ENCODE results near the gene VPREB3.

The VPREB3 gene

GRCh38 chr22:23767673-23768548, 13.7 kb upstream of the VPREB3 start, which contains the start of gene CHCHD10:
TSS of gene CHCHD10 (minus strand) at chr22:23767972. CDS start at chr22:23767874, 98 bp downstream.
- DNase-seq (ENCODE audit: insufficient read length, low spot score) (peak; percentile 86), FAIRE-seq (peak; percentile 83)

- no peak for DNase-seq (ENCODE audit: insufficient read length, low spot score)
- FAIRE-seq = no peak
These were observed 13.1 kb upstream of the VPREB3 start for GRCh38 chr22:23767303-23767672.

GRCh38 chr22:23764899-23765881, 11.0 kb upstream of the VPREB3 start:
- no peak for DNase-seq (ENCODE audit: insufficient read length, low spot score)
- FAIRE-seq = no peak

GRCh38 chr22:23763954-23764353, 9.7 kb upstream of the VPREB3 start:
- FAIRE-seq (no peak), DNase-seq (ENCODE audit: insufficient read length, low spot score) (no peak)

DNA sequence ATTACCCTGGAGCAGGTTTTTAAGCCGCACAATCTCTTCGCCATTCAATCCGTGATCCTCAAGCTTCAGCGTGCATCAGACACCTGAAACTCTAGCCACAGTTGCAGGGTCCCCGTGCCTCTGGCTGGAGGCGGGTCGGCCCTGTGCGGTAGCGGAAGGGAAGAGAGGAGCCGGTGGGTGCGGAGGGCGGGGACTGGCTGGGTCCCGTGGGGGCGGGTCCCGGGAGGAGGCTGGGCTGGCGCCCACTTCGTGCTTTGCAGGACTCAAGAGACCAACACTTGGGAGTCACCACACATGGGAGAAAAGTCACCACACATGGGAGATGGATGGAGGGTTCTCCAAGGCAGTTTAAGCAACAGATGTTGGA, 9.3 kb upstream of the VPREB3 start:
- no peak for FAIRE-seq

GRCh38 chr22:23762842-23763578, 8.8 kb upstream of the VPREB3 start, which contains the start of gene C22orf15:
TSS of gene C22orf15 (plus strand) at chr22:23762990. CDS start at chr22:23763307, 317 bp downstream.
- FAIRE-seq = no peak
- no peak for DNase-seq (ENCODE audit: insufficient read length, low spot score)

More for the DNA sequence above, 9.3 kb upstream of the VPREB3 start:
- DNase-seq (ENCODE audit: insufficient read length, low spot score) = no peak

DNA sequence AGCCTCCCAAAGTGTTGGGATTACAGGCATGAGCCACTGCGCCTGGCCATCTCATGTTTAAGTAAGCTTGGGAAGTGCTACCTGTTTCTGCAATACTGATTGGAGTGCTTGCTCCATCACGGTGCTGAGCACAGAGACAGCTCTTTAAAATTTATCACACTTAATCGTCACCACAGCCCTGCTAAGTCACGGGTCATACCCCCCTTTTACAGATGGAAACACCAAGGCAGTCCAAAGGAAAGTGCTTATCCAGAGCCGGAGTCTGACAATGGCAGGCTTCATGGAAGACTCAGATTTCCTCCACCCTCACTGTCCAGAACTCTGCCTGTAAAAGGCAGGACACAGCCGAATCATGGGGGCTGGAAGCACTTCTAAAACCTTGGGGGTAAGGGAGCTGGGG, 5.8 kb upstream of the VPREB3 start:
- FAIRE-seq (no peak), DNase-seq (ENCODE audit: insufficient read length, low spot score) (no peak)

DNA sequence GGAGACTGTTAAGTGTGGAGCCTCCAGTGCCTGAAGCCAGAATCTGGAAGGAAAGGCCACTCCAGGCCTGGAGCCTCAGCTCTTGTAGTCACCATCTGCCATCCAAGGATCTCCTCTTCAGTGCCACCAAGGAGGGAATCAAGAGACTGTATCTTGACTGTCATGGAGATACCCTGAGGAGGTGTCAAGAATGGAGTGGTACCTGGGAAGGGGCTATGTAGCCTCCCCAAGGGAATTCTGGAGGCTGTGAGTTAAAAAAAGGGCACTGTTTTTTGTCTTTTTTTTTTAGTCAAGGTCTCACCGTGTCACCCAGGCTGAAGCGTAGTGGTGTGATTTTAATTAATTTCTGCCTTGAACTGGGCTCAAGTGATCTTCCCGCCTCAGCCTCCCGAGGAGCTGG, 5.3 kb upstream of the VPREB3 start:
- FAIRE-seq (no peak), DNase-seq (ENCODE audit: insufficient read length, low spot score) (no peak)

DNA sequence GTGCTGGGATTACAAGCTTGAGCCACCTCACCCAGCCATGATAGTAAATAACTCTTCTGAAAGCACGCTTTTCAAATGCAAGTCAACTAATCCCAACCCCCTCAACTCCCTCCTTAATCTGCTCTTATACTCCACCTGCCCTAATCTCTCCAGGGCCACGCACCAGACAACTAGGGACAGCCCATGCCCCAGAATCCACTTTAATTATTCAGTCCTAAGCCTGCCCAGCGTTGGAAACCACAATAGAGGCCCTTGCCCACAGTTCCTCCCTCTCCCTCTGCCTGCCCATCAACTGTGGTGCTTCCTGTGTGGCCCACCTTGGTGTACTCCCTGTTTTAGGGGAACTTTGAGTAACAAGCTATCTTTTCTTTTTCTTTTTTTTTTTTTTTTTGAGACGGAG, 2.7 kb upstream of the VPREB3 start:
- DNase-seq (ENCODE audit: insufficient read length, low spot score) (no peak), FAIRE-seq (no peak)

GRCh38 chr22:23755711-23756110, 1.5 kb upstream of the VPREB3 start:
- FAIRE-seq = no peak
- no peak for DNase-seq (ENCODE audit: insufficient read length, low spot score)

DNA sequence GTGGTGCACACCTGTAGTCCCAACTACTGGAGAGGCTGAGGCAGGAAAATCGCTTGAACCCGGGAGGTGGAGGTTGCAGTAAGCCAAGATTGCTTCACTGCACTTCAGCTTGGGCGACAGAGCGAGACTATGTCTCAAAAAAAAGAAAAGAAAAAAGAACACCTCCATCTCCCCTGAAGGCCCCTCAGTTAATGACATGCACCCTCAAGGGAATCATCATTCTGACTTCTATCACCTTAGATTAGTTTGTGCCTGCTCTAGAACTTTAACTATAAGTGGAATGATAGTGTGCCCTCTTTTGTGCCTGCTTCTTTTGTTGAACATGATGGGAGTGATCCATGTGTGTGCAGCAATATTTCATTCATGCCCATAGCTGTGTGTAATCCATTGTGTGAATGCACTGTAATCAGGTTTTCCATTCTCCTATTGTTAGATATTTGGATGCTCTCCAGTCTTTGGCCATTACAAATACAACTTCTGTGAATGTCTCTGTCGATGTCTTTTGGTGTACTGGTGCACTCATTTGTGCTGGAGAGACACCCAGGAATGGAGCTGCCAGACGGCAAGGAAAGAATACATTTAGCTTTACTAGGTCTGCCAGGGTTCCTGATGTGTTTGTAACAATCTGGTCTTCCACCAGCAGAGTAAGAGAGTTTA, 883 bp upstream of the VPREB3 start:
- DNase-seq (ENCODE audit: insufficient read length, low spot score) (no peak), FAIRE-seq (no peak)

DNA sequence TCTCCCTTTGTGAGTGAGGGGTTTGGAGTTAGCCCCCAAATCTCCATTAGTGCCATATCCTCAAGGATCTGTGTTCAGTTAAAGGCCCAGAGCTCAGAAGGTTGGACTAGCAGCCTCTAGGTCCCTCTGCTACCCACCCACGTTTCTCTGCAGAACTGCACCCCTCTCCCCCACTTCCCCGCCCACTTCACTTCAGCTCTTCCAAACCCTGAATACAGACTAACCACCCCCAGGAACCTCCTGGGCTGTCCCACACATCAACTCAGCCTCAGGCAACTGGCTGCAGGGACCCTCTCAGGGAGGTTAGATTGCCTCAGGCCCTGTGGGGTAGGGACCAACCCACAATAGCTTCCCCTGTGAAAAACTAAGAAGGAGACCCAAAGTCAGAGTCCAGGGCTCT, 840 bp downstream of the VPREB3 start:
- no peak for DNase-seq (ENCODE audit: insufficient read length, low spot score)
- no peak for FAIRE-seq

DNA sequence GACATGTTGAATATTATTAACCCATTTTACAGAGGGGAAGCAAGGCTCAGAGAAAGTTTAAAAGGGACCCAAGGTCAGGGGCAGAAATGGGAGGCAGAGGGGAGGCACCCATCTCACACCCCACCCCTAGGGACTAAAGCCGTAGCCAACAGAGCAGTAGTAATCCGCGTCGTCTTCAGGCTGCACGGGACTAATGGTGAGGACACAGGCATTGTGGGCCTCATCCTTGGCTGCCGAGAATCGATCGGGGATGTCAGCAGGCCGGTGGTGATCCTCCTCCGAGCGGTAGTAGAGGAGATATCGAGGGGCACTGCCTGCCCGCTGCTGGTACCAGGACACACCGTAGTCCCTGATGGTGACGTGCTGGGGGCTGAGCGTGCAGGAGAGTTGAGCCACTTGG, 1.5 kb downstream of the VPREB3 start:
- no peak for DNase-seq (ENCODE audit: insufficient read length, low spot score)
- FAIRE-seq = peak; percentile 71

GRCh38 chr22:23752090-23752691, 2.0 kb downstream of the VPREB3 start:
- peak; percentile 80 for FAIRE-seq
- DNase-seq (ENCODE audit: insufficient read length, low spot score) = no peak

DNA sequence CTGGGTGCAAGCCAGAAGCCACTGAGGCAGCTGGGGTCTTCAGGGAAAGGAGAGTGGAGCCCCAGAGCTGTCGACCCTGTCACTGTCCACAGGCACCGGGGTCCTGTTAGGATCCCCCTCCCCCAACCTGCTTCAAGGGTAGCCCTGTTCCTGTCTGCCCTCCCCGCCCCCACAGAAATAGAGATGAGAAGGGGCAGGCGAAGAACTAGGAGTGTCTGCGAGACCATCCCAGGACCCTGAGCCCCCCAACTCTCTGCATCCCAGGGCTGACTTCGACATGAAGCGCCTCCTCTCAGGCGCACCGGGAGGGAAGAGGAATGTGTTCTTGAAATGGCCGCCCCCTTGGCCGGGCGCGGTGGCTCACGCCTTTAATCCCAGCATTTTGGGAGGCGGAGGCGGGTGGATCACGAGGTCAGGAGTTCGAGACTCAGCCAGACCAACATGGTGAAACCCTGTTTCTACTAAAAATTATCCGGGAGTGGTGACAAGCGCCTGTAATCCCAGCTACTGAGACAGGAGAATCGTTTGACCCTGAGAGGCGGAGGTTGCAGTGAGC, 2.7 kb downstream of the VPREB3 start:
- DNase-seq (ENCODE audit: insufficient read length, low spot score) (no peak), FAIRE-seq (no peak)

DNA sequence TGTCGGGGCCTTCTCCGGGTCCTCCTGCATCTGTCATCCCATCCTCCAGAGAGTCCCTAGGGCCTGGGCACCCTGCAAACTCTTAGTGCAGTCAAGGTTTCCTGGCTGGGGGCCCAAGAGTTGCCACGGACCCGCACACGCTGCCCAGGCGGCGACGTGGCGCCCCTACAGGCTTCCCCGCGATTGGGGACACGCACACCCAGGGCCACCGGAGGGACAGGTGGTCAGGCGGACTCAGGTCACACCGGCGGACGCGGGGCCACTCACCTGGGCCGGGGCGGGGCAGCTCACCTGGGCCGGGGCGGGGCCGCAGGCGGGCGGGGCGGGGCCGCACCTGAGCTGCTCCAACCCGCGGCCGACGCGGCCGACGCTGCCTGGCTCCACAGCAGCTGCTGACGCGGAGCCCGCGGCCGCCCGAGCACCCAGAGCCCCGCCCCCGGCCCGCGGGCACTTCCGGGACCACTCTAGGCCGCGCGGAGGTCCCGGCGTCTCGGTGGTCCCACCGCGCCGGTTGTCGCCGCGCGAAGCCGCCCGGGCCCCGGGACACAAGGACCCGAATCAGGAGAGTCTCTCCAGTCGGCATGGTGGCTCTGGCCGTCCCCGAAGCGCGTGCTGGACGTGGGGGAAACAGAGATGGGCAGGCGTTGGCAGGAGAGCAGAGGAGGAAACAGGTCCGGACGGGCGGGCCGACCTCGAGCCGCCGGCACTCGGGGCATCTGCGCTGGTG, 3.3 kb downstream of the VPREB3 start, which contains the start of gene ZNF70:
Gene ZNF70, minus strand, starts transcription at position 399 of the 727 bp plus-strand sequence. CDS start 5,972 bp downstream, outside the sequence.
- DNase-seq (ENCODE audit: insufficient read length, low spot score) (peak; percentile 84), FAIRE-seq (no peak)

DNA sequence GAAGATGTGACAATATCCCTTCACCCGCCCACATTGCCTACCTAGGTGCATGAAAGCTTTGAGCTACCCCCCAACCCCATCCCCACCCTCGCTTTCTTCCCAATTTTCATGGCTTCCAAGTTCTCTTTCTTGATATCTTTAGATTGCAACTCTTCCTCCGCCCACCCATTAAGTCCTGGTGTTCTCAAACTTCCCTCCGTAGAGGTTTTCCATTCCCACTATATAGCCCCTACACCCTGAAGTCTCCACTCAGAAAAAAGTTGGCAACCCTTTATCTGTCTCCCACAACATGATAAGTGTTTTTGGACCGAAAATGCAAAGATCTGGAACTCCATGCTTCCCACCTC, 3.9 kb downstream of the VPREB3 start:
- DNase-seq (ENCODE audit: insufficient read length, low spot score) (no peak), FAIRE-seq (no peak)

- FAIRE-seq (no peak), DNase-seq (ENCODE audit: insufficient read length, low spot score) (no peak)
These were observed 4.4 kb downstream of the VPREB3 start for GRCh38 chr22:23749841-23750301.

DNA sequence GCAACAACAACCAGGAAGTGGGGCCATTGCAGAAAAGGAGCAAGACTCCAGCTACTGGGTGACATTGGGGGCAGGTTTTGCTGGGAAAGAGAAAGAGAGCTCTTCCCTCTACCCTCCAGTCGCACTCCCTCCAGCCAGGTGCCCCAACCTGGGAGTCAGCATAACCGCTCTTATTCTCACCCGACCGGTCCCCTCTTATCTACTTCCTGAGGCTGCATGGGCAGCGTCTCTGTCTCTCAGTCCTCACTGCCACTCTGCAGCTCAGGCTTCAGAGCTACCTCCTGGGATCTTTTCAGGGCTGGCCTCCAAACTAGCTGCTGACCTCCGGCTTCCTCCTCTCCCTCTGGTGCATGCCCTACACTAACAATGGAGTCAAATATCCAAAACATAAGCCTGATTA, 8.4 kb downstream of the VPREB3 start:
- FAIRE-seq (no peak), DNase-seq (ENCODE audit: insufficient read length, low spot score) (no peak)

Measured in GM19239 (cell line).